Measurements from ENCODE around the gene KRT36. TPM values are rescaled to one million over a fixed set of nuclear protein-coding genes. Genes with fewer than 3 reads are reported as not detected.

The KRT36 gene
- total and polyA plus RNA-seq, 7 donors = 0.04 TPM; not detected in 6

GRCh38 chr17:41516147-41516829 lies 26.6 kb upstream of the KRT36 start:
- no peaks in the 10 kb centered on the region for H3K9me3 ChIP-seq
- no peaks in the 10 kb centered on the region for H3K4me1 ChIP-seq
- WGBS, 3 donors = 77 to 83% (median 82%) methylated on average over 14 of the region's 14 CpGs
- intact Hi-C loops (cut with DNase I) = no loop called here
- no peak overlapping the region for H3K27ac ChIP-seq
- TF ChIP-seq CTCF (IDR thresholded peaks at IDR 0.05) = no peak
- DNase-seq (no peak), ATAC-seq (no peak)
- H3K27me3 ChIP-seq (ENCODE audit: insufficient read depth in 3 of 3, low read length in 2 of 3) = peaks cover 0 to 4% (median 0%) of the 10 kb centered on the region in 3 donors
- no peak overlapping the region for H3K4me3 ChIP-seq
- H3K36me3 ChIP-seq (ENCODE audit: insufficient read depth in 1 of 2, low read depth in 1 of 2) = no peaks in the 10 kb centered on the region

DNA sequence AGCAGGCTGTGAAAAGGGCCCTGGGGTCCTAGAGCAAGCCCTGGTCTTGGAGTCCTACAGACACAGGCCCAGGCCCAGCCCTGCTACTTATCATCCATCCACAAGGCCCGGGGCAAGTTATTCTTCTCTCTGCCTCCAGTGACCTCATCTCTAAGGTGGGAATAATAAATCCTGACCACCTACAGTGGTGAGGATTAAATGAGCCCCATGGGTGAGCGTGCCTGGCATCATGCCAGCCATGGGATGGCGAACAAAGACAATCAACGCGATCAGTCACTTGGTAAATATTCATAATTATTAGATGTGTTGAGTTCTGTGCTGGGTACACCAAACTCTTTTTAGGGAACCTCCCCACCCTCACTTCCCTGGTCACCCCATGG lies 23.4 kb upstream of the KRT36 start:
- Histone ChIP-seq H3K4me3 (no peak overlapping the region), H3K9me3 (no peaks in the 10 kb centered on the region), H3K36me3 (ENCODE audit: insufficient read depth in 1 of 2, low read depth in 1 of 2) (no peaks in the 10 kb centered on the region), H3K27ac (no peak overlapping the region), H3K4me1 (no peaks in the 10 kb centered on the region), H3K27me3 (ENCODE audit: insufficient read depth in 3 of 3, low read length in 2 of 3) (peaks cover 0 to 4% (median 0%) of the 10 kb centered on the region in 3 donors)
- DNase-seq = no peak
- intact Hi-C loops (cut with DNase I) = no loop called here
- 59 to 69% (median 67%) methylated on average over 5 of the region's 5 CpGs for WGBS, 3 donors
- TF ChIP-seq CTCF (IDR thresholded peaks at IDR 0.05) = no peak
- ATAC-seq = no peak

- intact Hi-C loops (cut with DNase I) = no loop called here
- DNase-seq = no peak
- no peaks in the 10 kb centered on the region for H3K9me3 ChIP-seq
- H3K27ac ChIP-seq = no peak overlapping the region
- no peaks in the 10 kb centered on the region for H3K4me1 ChIP-seq
- 59 to 70% (median 61%) methylated on average over 7 of the region's 7 CpGs for WGBS, 3 donors
- no peak for ATAC-seq
- TF ChIP-seq CTCF (IDR thresholded peaks at IDR 0.05) = no peak
- H3K4me3 ChIP-seq = no peak overlapping the region
- peaks cover 0 to 1% (median 0%) of the 10 kb centered on the region in 3 donors for H3K27me3 ChIP-seq (ENCODE audit: insufficient read depth in 3 of 3, low read length in 2 of 3)
- no peaks in the 10 kb centered on the region for H3K36me3 ChIP-seq (ENCODE audit: insufficient read depth in 1 of 2, low read depth in 1 of 2)
Observed at GRCh38 chr17:41512546-41513167, 22.9 kb upstream of the KRT36 start.

- TF ChIP-seq CTCF (IDR thresholded peaks at IDR 0.05) = no peak
- no peak overlapping the region for H3K4me3 ChIP-seq
- no peaks in the 10 kb centered on the region for H3K4me1 ChIP-seq
- WGBS, 3 donors = 71 to 82% (median 77%) methylated on average over 10 of the region's 10 CpGs
- H3K9me3 ChIP-seq = no peaks in the 10 kb centered on the region
- DNase-seq = no peak
- intact Hi-C loops (cut with DNase I) = no loop called here
- H3K27ac ChIP-seq = no peak overlapping the region
- H3K36me3 ChIP-seq (ENCODE audit: insufficient read depth in 1 of 2, low read depth in 1 of 2) = no peaks in the 10 kb centered on the region
- H3K27me3 ChIP-seq (ENCODE audit: insufficient read depth in 3 of 3, low read length in 2 of 3) = peaks cover 0 to 1% (median 0%) of the 10 kb centered on the region in 3 donors
- no peak for ATAC-seq
Observed at GRCh38 chr17:41511716-41512115, 22.0 kb upstream of the KRT36 start.
